NCI-H1105 treated with DMSO at 0.1 percent for 48 hours (cell line): ENCODE measurements around the gene POR.

Experiments used
- DNase-seq: peaks from one replicate; lab custom pipeline; 2025; lab: John Stamatoyannopoulos, UW

POR gene

DNA sequence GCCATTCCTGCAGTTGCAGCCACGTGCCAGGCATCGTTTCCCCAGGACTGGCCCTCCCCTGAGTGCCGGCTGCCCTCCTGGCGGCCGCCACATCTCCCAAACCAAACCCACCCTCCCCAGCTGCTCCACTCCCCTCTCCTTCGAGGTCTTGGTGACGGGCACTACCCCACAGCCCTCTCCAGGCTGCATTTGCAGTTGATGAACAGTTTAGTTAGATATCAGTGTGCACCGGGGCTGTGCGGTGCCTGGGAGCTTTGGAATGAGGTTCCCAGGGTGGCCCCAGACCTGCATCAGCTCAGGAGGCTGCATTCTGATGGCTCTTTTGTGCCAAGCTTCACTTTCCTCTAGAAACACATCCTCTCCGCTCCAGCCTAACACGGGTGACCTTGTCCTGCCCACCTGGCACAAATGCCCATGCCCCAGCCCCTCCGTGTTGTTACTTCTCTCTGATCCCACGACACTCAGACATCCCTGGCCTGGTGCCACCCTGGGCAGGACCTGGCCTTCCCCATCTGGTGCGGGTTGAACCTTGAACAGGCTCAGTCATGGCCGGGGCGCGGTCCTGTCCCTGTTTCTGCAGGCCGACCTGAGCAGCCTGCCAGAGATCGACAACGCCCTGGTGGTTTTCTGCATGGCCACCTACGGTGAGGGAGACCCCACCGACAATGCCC, 64.9 kb downstream of the POR start:
- no peak for DNase-seq

- no peak for DNase-seq
Measured at GRCh38 chr7:75980430-75981202, 65.7 kb downstream of the POR start.

DNA sequence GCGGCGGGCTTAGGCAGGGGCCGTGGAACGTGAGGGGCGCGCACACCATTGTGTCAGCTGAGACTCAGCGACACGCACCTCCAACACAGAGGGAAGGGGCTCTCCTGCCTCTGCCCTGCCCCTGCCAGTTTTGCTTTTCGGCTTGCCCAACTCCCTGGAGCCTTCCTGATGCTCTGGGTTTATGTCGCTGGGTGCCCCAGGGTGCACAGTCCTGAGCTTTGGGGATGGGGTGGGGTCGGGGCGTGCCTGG, 66.2 kb downstream of the POR start:
- DNase-seq: no peak

GRCh38 chr7:75981453-75982305, 66.7 kb downstream of the POR start:
- no peak for DNase-seq

DNA sequence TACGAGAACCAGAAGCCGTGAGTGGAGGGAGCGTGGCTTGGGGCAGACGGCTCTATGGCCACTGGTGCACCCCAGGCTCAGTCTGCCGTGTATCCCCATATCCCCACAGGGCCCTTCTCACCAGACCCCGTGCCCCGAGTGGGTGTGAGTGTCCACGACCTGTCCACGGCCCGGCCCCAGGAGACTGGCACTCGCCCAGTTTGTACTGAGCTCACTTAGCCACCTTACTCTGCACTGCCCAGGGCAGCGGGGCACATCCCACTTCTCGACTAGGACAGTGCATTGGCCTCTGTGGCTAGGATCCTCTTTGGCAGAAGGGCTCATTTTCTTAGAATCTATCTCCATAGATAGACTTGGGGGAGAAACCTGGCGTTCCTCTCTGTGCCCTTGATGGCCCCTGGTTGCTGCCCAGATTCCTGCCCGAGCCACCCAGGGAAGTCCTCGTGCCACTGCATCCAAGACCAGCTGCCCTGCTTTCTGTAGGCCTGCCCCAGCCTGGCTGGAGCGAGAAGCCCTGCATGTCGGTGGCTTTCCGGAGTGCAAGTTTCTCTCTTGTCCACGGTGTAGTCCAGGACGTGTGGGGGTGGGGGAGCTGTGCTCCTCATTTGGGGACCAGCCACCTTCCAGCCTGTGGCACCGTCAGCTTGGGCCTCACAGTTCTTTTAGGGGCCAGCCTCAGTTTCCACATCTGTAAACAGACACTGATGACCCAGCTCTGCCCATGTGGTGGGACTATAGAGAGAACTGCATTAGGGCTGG, 67.5 kb downstream of the POR start:
- no peak for DNase-seq

- no peak for DNase-seq
Measured at GRCh38 chr7:75983471-75984129, 68.6 kb downstream of the POR start.

DNA sequence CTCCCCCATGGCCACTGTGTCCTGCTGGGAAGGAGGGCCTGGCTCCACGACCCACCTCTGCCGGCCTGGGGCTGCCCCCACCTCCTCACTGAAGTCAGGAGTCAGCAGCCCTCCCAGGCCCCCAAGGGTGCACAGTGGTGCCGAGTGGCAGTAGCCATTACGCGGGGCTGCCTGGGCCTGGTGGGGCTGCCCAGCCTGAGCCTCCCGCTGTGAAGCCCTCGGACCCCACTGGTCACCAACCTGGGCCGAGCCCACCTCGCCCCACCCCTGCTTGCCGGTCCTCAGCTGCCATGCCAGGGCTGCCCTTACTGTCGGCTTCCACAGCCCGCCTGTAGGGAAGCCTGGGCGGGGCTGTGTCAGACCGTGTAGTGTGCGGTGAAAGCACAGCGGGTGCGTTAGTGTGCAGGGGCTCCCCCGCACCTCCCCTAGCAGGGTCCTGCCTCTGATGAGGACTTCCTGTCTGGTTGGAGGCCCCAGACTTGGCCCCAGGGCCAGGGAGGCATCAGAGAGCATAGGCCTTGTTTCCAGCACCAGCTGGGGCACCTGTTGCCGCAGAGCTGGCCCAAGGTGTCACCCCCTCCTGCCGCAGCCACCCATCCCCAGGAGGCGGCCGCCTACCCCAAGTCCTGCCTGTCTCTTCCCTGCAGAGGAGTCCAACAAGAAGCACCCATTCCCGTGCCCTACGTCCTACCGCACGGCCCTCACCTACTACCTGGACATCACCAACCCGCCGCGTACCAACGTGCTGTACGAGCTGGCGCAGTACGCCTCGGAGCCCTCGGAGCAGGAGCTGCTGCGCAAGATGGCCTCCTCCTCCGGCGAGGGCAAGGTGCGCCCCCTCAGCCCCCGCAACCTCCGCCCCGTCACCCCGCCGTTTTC, 69.4 kb downstream of the POR start:
- DNase-seq: no peak

DNA sequence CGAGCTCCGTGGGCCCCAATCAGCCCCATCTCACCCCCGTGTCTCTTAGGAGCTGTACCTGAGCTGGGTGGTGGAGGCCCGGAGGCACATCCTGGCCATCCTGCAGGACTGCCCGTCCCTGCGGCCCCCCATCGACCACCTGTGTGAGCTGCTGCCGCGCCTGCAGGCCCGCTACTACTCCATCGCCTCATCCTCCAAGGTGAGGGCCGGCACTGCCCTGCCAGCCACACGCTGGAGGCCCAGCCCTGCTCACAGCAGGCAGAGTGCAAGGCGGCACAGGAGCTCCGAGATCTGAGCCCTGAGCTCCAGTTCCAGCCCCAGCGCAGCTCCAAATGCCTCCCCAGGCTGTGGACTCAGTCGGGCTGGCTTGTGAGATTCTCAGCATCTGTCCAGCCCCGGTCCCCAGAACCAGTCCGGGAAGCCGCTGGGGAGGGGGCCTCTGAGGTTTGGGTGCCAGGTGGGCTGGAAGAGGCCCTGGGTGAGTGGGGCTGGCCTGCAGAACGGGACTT, 70.1 kb downstream of the POR start:
- DNase-seq: no peak

DNA sequence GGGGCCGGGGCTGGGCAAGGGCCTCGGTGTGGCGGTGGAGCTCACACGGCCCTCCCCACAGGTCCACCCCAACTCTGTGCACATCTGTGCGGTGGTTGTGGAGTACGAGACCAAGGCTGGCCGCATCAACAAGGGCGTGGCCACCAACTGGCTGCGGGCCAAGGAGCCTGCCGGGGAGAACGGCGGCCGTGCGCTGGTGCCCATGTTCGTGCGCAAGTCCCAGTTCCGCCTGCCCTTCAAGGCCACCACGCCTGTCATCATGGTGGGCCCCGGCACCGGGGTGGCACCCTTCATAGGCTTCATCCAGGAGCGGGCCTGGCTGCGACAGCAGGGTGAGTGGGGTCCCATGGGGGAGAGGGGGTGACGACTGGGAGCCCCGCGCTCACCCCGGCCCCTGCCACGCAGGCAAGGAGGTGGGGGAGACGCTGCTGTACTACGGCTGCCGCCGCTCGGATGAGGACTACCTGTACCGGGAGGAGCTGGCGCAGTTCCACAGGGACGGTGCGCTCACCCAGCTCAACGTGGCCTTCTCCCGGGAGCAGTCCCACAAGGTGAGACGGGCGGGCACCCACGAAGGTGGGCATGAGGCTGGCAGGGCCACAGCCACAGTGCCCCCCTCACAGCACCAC, 70.7 kb downstream of the POR start:
- DNase-seq: no peak

GRCh38 chr7:75986147-75986781, 71.3 kb downstream of the POR start:
- no peak for DNase-seq

- DNase-seq: no peak
Measured at GRCh38 chr7:75987026-75987804, 72.3 kb downstream of the POR start.

DNA sequence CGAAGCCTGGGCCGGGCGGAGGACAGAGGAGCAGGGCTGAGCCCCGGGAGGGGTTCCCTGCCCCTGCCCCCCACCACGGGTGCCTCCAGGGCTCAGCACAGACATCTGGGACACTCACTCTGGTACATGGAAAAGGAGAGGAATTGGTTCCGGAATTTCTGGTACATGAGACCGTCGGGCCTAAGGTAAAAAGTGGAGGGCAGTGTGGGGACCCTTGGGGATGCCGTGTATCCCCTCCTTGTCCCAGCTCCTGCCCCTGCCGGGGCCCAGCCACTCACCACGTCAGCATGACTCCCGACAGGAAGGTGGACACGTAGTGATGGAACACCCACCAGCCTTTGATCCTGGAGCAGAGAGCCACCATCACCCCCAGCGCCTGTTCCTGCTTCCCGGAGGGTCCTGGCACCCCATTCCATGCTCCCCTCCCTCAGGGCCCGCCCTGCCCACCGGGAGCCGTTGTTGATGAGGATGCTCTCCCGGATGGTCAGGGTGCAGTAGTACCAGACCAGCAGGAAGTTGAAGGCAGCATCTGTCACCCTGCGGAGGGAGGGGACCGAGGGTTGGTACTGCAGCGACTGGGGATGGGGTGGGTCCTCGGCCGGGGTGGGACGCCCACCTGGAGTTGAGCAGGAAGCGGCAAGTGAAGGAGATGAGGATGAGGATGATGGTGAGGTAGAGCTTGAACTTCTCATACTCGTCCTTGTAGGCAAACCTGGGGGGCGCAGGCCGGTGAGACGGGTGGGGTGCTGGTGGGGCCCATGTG, 73.0 kb downstream of the POR start:
- no peak for DNase-seq

- no peak for DNase-seq
Measured at GRCh38 chr7:75988568-75989499, 73.9 kb downstream of the POR start.

DNA sequence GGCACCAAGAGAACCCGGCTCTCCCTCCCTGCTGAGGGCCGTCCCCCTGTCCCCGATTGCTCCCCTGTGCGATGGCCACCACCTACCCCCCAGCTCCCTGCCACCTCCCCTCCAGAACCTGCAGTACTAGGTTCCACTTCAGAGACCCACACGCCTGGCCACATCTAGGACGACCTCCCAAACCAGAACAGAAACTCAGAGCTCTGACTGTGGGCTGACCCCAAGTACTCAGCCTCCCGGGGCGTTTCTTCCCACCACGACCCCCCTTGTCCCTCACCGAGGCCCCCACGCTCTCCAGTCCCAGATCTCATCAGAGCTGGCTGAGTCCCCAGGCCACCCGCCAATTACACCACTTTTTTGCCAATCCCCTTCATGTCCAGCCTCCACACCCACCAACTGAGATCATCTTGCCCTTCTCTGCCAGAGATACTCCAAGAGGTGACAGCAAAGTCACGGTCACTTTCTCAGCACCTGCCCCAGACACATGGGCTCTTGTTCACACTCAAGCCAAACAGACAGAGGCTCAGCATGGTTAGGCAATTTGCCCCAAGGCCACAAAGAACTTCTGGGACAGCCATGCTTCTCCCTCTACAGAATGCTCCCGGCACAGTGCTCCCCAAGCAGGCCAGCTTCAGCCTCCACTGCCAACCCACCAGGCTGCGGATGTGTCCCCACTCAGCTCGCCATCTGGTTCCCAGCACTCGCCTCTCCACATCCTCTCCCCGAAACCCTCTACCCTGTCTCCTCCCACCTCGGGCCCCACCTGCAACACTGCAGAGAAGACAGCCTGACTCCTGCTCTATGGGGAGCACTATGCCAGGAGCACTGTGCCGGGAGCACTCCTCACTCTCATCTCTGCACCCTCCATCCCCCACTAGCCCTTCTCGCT, 74.8 kb downstream of the POR start:
- no peak for DNase-seq

- DNase-seq: no peak
Measured at GRCh38 chr7:75991531-75992082, 76.7 kb downstream of the POR start.
